T-helper 1 cell treated with Interleukin-12 subunit alpha and Interleukin-12 subunit beta and Interleukin-4 antibody, amounts not matched to agents 30 μg/mL and 1 μg/mL, for 36 hours (primary cell): ENCODE data around the gene TMEM121.

Experiments
- H3K27ac Mint-ChIP-seq: one replicate; pipeline ENCODE4 v1.8.0; 2021; ENCODE audit warnings: mild to moderate bottlenecking, mixed read lengths
- H3K27me3 Mint-ChIP-seq: one replicate; pipeline ENCODE4 v1.8.0; 2021; ENCODE audit warnings: low read depth, mixed read lengths
- H3K36me3 Mint-ChIP-seq: one replicate; pipeline ENCODE4 v1.8.0; 2021; ENCODE audit warnings: low read depth, mixed read lengths
- H3K4me1 Mint-ChIP-seq: one replicate; pipeline ENCODE4 v1.8.0; 2021; ENCODE audit warnings: low read depth, mixed read lengths
- H3K4me3 Mint-ChIP-seq: one replicate; pipeline ENCODE4 v1.8.0; 2021; ENCODE audit warnings: mild to moderate bottlenecking, moderate library complexity, mixed read lengths
- H3K9me3 Mint-ChIP-seq: one replicate; pipeline ENCODE4 v1.8.0; 2021; ENCODE audit warnings: mixed read lengths

Gene TMEM121

DNA sequence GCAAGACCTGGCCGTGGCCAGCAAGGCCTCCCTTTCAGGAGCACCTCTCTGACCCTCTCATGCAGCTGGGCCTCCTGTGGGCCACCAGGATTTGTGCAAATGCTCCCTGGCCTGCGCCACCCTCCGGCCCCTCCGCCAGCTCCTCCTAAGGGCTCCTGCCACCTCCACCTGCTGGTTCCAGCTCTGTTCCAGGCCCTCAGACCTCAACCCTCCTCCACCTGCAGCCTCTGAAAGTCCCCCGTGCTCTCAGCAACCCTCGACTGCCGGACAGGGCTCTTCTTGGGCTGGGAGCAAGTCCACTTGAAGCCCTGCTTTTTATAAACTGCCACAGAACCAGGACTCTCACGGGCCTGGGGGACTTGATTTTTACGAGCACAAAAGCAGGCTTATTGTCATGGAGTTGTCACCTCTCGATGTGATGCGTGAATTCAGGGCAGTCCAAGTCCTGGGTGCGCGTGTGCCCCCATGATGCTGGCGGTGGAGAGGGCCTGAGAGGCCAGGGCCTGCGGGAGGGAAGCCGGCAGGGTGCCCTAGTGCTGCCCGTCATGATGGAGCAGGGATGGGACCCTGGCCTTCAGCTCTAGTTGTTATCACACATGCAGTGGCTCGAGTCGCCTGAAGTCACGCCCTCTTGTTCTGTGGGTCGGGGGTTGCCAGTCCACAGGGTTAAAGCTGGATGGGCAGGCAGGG lies 26.2 kb upstream of the TMEM121 start:
- H3K27me3 Mint-ChIP-seq, result no peaks in the 10 kb centered on the region
- no peaks in the 10 kb centered on the region for H3K9me3 Mint-ChIP-seq
- H3K4me1 Mint-ChIP-seq, result no peaks in the 10 kb centered on the region
- H3K27ac Mint-ChIP-seq, result no peak overlapping the region
- H3K4me3 Mint-ChIP-seq, result no peak overlapping the region
- no peaks in the 10 kb centered on the region for H3K36me3 Mint-ChIP-seq

DNA sequence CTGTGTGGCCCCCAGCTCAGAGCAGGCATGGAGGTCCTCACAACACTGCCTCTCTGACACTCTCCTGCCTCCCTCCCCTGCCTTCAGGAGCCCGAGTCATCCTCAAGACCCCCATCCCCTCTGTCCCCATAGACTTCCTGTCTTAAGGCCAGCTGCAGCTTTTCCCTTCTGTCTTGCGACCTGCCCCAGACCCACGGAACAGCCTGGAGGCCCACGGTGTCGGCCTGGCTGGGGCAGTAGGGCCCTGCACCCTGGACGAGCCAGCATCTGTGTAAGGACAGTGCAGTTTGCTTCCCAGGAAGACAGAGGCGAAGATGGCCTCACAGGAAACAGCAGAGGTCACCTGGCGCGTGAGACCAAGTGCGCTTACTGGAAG lies 25.7 kb upstream of the TMEM121 start:
- Mint-ChIP-seq H3K4me3 (no peak overlapping the region), H3K9me3 (no peaks in the 10 kb centered on the region), H3K4me1 (no peaks in the 10 kb centered on the region), H3K36me3 (no peaks in the 10 kb centered on the region), H3K27me3 (no peaks in the 10 kb centered on the region), H3K27ac (no peak overlapping the region)

DNA sequence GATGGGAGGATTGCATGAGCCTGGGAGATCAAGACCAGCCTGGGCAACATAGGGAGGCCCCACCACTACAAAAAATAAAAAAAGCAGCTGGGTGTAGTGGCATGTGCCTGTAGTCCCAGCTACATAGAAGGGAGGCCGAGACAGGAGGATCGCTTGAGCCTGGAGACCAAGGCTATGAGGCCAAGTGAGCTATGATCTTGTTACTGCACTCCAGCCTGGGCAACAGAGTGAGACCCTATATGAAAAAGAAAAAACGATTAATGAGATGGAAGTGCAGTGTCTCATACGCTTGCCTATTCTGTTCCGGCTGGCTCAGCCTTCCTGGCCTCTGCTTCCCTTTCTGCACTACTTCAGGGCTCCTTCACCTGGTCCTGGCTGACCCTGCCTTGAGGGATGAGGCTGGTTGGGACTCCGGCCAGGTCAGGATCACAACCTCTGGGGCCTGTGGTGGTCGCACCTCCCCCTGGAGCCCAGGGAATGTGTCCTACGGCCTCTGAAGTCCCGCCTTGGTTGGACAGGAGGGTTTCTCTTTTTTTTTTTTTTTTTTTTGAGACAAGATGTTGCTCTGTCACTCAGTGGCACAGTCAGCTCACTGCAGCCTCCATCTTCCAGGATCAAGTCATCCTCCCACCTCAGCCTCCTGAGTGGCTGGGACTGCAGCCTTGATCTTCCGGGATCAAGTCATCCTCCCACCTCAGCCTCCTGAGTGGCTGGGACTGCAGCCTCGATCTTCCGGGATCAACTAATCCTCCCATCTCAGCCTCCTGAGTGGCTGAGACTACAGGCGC lies 24.7 kb upstream of the TMEM121 start:
- Mint-ChIP-seq H3K36me3 (no peaks in the 10 kb centered on the region), H3K4me3 (no peak overlapping the region), H3K4me1 (no peaks in the 10 kb centered on the region), H3K27ac (no peak overlapping the region), H3K27me3 (no peaks in the 10 kb centered on the region), H3K9me3 (no peaks in the 10 kb centered on the region)

DNA sequence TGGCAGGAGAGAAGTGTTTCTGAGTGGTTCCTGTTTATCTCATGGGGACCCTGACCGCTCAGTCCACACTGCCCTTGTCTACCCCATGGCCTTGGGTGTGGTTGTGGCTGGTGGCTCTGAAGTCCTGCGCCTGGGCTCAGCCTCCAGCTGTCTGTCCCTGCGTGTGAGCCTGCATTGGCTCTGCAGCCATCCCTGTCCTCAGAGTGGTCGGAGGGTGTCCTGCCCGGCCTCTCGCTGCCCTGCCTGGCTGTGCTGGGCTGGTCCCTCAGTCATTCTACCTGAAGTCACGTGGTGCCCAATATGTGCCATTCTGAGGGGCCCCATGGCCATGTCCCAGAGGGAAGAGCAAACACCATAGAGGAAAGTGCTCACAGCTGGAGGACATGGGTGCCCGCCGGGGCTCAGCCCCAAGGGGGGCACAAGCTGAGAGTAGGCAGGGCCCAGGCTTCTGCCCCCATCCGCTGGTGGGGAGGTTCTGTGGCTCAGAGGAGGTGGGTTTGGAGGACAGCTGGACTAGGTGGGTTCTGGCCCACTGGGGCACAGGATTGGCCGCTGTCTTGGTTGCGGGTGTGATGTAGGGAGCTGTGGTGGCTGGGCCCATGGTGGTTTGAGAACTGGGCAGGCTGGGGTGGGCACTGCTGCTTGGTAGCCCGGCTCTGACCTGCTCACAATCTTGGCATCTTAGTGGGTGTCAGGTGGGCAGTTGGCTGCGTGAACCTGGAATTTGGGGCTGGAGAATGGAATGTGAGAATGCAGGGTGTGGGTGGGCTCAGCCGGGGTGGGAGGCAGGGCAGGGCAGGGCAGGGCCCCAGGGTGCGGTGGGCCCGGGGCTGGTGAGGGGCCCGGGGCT lies 23.7 kb upstream of the TMEM121 start:
- Mint-ChIP-seq H3K9me3 (no peaks in the 10 kb centered on the region), H3K27ac (no peak overlapping the region), H3K4me3 (no peak overlapping the region), H3K27me3 (peaks cover 2% of the 10 kb centered on the region), H3K4me1 (no peaks in the 10 kb centered on the region), H3K36me3 (no peaks in the 10 kb centered on the region)

DNA sequence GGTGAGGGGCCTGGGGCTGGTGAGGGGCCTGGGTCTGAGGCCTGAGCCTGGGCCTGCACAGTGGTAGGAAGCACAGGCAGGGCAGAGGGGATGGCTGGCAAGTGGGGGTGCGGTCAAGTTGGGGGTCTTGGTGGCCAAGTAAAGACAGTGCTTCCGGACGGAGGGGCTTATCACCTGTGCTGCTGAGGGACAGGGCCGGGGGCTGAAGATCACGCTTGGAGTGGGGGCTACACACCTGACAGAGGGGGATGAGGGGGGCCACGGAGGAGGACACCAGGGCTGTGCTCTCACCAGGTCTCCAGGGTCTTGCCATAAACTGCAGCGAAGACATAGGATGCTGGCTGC lies 23.1 kb upstream of the TMEM121 start:
- H3K27ac Mint-ChIP-seq, result no peak overlapping the region
- peaks cover 3% of the 10 kb centered on the region for H3K4me1 Mint-ChIP-seq
- no peaks in the 10 kb centered on the region for H3K9me3 Mint-ChIP-seq
- no peaks in the 10 kb centered on the region for H3K36me3 Mint-ChIP-seq
- H3K27me3 Mint-ChIP-seq, result peaks cover 6% of the 10 kb centered on the region
- H3K4me3 Mint-ChIP-seq, result no peak overlapping the region

DNA sequence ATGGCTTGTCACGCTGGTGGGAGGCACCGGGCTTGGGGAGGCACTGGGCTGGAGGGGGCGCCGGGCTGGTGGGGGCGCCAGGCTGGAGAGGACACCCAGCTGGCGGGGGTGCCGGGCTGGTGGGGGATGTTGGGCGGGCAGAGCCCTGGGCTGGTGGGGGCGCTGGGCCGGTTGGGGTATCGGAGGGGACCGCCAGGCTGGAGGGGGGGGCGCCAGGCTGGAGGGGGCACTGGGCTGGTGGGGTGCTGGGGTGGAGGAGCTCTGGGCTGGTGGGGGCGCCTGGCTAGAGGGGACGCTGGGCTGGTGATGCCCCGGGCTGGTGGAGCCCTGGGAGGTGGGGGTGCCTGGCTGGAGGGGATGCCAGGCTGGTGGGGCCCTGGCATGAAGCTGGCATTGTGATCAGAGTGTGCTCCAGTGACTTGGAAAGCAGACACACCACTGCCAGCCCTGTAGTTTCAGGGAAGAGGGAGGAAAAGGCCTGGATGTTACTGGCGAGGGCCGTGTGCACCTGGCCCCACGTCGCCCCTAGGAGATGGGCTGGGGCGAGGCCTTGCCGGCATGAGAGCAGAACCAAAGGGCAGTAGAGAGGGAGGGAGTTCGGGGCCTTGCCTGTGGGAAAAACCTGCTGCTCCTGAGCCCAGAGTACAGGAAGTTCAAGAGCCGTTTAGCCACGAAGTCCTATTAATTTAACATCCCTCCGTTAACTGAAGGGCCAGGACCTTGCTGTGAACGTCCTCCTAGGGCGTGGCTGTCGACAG lies 22.3 kb upstream of the TMEM121 start:
- Mint-ChIP-seq H3K4me3 (no peak overlapping the region), H3K27ac (no peak overlapping the region), H3K36me3 (no peaks in the 10 kb centered on the region), H3K4me1 (peaks cover 3% of the 10 kb centered on the region), H3K9me3 (no peaks in the 10 kb centered on the region), H3K27me3 (peaks cover 11% of the 10 kb centered on the region)

DNA sequence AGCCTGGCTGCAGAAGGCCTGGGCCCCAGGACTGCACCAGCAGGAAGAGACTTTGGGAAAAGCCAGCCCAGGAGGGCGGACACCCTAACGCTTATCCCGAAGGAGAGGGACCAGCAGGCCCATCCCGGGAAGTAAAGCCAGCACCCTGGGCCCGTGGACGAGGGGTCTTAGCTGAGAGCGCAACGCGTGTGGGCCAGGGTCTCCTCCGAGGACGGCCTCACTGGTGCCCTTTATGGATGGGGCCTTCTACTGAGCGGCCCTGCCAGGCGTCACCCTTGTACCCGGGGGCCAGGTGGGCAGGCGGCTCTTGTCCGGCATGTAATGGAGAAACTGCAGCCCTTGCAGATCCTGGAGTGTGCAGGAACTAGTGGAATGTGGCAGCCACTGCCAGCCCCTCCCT lies 21.3 kb upstream of the TMEM121 start:
- peaks cover 3% of the 10 kb centered on the region for H3K4me1 Mint-ChIP-seq
- no peaks in the 10 kb centered on the region for H3K36me3 Mint-ChIP-seq
- H3K27me3 Mint-ChIP-seq, result peaks cover 11% of the 10 kb centered on the region
- no peaks in the 10 kb centered on the region for H3K9me3 Mint-ChIP-seq
- H3K27ac Mint-ChIP-seq, result no peak overlapping the region
- no peak overlapping the region for H3K4me3 Mint-ChIP-seq

DNA sequence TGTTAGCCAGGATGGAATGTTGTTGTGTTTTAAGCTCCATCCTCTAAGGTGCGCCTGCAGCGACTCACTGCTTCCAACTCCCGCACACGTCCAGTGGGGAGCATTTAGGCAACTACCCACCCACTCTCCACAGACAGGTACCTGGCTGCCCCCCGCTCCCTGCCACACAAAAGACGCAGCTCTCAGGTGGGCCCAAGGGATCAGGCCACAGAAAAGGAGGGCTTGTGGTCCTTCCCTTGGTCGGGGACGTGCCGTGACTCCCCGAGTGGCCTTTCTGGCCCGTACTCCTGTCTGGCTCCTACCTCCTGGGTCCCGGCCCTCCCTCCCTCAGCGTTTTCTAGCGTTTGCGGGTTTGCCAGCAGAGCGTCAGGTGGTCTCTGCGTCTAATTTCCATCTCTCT lies 19.1 kb upstream of the TMEM121 start:
- no peaks in the 10 kb centered on the region for H3K9me3 Mint-ChIP-seq
- H3K27ac Mint-ChIP-seq, result no peak overlapping the region
- peaks cover 3% of the 10 kb centered on the region for H3K4me1 Mint-ChIP-seq

DNA sequence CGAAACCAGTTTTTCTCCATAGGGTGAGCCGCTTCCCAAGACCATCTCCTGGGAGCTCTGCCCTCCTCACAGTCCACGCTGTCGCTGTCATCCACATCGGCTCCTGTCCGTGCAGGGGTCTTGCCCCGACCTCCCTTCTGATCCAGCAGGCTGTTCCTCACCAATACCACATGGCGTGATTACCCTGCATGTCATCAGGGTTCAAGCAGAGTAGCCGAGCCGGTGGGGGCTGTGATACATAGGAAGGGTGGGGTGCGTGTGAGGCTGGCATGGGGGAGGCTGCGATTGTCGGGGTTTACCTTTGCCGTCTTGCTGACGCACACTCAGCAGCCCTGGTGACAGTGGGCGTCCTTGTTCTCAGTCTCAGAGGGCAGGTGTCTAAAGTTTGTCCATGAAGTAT lies 18.3 kb upstream of the TMEM121 start:
- no peak overlapping the region for H3K4me3 Mint-ChIP-seq
- peaks cover 15% of the 10 kb centered on the region for H3K27me3 Mint-ChIP-seq
- H3K27ac Mint-ChIP-seq, result no peak overlapping the region
- H3K4me1 Mint-ChIP-seq, result peaks cover 3% of the 10 kb centered on the region
- H3K36me3 Mint-ChIP-seq, result no peaks in the 10 kb centered on the region
- no peaks in the 10 kb centered on the region for H3K9me3 Mint-ChIP-seq

More for the DNA sequence above, 19.1 kb upstream of the TMEM121 start:
- peaks cover 15% of the 10 kb centered on the region for H3K27me3 Mint-ChIP-seq
- no peaks in the 10 kb centered on the region for H3K36me3 Mint-ChIP-seq
- H3K4me3 Mint-ChIP-seq, result no peak overlapping the region

DNA sequence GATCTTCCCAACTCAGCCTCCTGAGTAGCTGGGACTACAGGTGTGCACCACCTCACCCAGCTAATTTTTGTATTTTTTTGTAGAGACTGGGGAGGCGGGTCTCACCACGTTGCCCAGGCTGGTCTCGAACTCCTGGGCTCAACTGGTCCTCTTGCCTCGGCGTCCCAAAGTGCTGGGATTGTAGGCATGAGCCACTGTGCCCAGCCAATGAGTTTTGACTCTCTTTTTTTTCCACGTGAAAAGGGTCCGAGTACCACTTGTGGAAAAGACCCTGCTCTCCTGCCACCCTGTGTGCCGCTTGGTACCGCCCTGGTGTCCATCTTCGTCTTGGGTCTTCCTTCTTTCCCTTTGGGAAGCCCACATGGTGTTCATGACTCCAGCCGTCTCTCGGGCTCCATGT lies 17.8 kb upstream of the TMEM121 start:
- peaks cover 15% of the 10 kb centered on the region for H3K27me3 Mint-ChIP-seq
- peaks cover 3% of the 10 kb centered on the region for H3K4me1 Mint-ChIP-seq
- no peak overlapping the region for H3K27ac Mint-ChIP-seq
- no peaks in the 10 kb centered on the region for H3K9me3 Mint-ChIP-seq
- no peaks in the 10 kb centered on the region for H3K36me3 Mint-ChIP-seq
- no peak overlapping the region for H3K4me3 Mint-ChIP-seq

DNA sequence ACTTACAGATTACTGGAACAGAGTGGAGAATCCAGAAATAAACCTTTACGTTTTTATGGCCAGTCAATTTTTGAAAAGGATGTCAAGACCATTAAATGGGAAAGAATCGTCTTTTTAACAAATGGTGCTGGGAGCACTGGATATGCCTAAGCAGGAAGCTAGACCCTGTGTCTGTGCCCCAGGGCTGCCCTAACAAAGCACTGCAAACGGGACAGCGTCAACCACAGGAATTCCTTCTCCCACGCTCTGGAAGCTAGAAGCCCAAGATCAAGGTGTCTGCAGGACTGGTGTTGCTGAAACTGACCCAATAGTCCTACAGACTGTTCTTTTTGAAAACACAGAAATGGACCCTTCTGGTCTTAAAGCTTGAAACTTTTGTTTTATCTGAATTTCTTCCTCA lies 9.3 kb upstream of the TMEM121 start:
- no peaks in the 10 kb centered on the region for H3K36me3 Mint-ChIP-seq
- H3K27me3 Mint-ChIP-seq, result peaks cover 22% of the 10 kb centered on the region

DNA sequence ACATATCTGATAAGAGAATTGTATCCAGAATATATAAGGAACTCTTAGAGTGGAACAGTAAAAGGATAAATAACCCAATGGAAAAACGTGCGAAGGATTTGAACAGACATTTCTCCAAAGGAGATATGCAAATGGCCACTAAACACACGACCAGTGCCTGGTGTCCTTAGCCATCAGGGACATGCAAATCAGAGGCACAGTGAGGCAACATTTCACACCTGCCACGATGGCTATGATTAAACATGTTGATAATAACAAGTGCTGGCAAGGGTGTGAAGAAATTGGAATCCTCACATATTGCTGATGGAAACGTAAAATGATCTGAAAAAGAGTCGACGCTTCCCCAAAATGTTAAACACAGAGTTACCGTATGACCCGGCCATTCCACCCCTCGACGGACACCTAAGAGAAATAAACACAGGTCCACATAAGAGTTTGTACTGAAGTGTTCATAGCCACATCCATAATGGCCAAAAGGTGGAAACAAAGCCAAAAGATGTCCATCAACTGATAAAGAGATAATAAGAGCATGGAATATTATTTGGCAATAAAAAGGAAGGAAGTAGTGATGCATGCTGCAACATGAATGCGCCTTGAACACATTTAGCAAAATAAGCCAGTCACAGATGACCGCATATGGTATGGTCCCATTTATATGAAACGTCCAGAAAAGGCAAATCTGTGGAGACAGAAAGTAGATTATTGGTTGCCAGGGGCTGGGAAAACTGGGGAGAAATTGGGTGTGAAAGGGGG lies 6.3 kb upstream of the TMEM121 start:
- Mint-ChIP-seq H3K4me1 (peaks cover 1% of the 10 kb centered on the region), H3K36me3 (no peaks in the 10 kb centered on the region), H3K27me3 (peaks cover 44% of the 10 kb centered on the region), H3K4me3 (no peak overlapping the region), H3K9me3 (peaks cover 3% of the 10 kb centered on the region), H3K27ac (no peak overlapping the region)

More for the DNA sequence above, 9.3 kb upstream of the TMEM121 start:
- H3K4me1 Mint-ChIP-seq, result no peaks in the 10 kb centered on the region
- peaks cover 3% of the 10 kb centered on the region for H3K9me3 Mint-ChIP-seq
- H3K27ac Mint-ChIP-seq, result no peak overlapping the region
- H3K4me3 Mint-ChIP-seq, result no peak overlapping the region

DNA sequence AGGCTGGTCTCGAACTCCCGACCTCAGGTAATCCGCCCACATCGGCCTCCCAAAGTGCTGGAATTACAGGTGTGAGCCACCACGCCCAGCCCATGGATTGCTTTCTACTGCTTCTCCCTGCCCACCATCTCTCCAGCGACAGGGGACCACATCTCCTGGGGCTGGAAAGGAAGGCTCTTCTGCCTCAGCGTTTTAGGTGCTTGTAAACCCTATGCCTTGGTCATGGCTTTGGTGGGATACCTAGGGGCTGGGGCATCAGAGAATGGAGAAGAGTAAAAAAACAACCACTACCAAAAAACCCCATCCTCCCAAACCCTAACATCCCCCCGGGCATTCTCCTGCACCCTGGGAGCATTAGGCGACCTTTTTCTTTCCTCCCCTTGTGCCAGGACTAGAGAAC lies 1.1 kb upstream of the TMEM121 start:
- Mint-ChIP-seq H3K9me3 (no peaks in the 10 kb centered on the region), H3K4me1 (peaks cover 10% of the 10 kb centered on the region), H3K4me3 (peak overlapping the region; percentile 61), H3K27me3 (peaks cover 38% of the 10 kb centered on the region), H3K36me3 (peaks cover 2% of the 10 kb centered on the region), H3K27ac (no peak overlapping the region)
